ENCODE results near the gene ZBTB37. TPM values are rescaled to one million over a fixed set of nuclear protein-coding genes. Genes with fewer than 3 reads are reported as not detected.

Gene ZBTB37
- total and polyA plus RNA-seq, 2 donors from 2014 or later, result 1.0 to 19.1 TPM

DNA sequence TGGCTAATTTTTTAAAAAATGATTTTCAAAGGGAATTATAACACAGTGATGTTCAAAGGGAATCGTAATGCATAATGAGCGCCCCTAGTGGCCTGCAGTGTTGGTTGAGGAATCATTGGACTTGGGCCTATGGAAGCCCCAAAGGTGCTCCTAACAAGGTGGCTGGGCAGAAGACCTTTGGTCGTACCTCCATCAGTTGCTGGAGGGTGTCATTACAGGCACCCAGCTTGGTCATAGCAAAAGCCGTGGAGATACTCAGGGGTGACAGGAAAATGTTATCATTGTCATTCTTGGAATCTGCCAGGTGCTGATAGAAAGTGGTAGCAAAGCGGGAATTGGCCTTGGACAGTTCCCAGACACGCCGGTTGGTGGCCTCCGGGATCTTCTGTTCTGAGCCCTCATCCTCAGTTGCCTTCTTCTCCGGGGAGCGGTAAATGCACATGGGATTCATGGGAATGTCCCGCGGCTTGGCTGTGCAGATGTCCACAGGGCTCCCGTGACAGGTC is 46.2 kb downstream of the ZBTB37 start:
- Histone ChIP-seq H3K4me3 (ENCODE audit: low read length in 3 of 3) (no peak overlapping the region), H3K36me3 (ENCODE audit: control insufficient read depth in 2 of 3, insufficient read depth in 3 of 3, low read length in 3 of 3) (no peaks in the 10 kb centered on the region), H3K27me3 (ENCODE audit: control insufficient read depth, insufficient read depth, low read length) (no peaks in the 10 kb centered on the region), H3K9ac (ENCODE audit: low read length in 3 of 3) (no peak overlapping the region), H3K27ac (ENCODE audit: low read depth in 2 of 2, low read length in 2 of 2) (no peak overlapping the region), H3K4me1 (ENCODE audit: control insufficient read depth in 2 of 3, insufficient read depth in 2 of 3, low read depth in 1 of 3, low read length in 3 of 3) (no peaks in the 10 kb centered on the region), H3K9me3 (ENCODE audit: control insufficient read depth in 2 of 3, insufficient read depth in 1 of 3, low read length in 3 of 3) (no peaks in the 10 kb centered on the region)
- DNase-seq, result peak in 1 of 5 donors; percentile 7
- TF ChIP-seq, protein P1, sequence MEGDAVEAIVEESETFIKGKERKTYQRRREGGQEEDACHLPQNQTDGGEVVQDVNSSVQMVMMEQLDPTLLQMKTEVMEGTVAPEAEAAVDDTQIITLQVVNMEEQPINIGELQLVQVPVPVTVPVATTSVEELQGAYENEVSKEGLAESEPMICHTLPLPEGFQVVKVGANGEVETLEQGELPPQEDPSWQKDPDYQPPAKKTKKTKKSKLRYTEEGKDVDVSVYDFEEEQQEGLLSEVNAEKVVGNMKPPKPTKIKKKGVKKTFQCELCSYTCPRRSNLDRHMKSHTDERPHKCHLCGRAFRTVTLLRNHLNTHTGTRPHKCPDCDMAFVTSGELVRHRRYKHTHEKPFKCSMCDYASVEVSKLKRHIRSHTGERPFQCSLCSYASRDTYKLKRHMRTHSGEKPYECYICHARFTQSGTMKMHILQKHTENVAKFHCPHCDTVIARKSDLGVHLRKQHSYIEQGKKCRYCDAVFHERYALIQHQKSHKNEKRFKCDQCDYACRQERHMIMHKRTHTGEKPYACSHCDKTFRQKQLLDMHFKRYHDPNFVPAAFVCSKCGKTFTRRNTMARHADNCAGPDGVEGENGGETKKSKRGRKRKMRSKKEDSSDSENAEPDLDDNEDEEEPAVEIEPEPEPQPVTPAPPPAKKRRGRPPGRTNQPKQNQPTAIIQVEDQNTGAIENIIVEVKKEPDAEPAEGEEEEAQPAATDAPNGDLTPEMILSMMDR (IDR thresholded peaks at IDR 0.05; ENCODE audit: borderline replicate concordance, extremely low read depth, insufficient read depth), result peak; percentile 36
- intact Hi-C loops (cut with DNase I), result no loop called here
- FAIRE-seq, result no peak

DNA sequence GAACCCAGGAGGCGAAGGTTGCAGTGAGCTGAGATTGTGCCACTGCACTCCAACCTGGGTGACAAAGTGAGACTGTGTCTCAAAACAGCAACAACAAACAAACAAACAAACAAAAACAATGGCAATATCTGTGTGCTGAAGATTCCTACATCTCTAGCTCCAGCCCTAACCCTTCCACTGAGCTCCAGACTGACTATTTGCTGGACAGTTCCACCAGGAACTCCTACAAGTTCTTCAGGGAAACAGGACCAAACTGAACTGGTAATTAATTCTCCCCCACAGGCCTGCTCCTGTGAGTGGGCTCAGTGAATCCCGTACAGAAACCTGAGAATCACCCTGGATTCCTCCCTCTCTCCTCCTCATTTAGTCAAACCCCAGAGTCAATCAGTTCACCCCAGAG is 47.4 kb downstream of the ZBTB37 start:
- H3K27me3 ChIP-seq (ENCODE audit: control insufficient read depth, insufficient read depth, low read length), result no peaks in the 10 kb centered on the region
- H3K4me3 ChIP-seq (ENCODE audit: low read length in 3 of 3), result no peak overlapping the region
- H3K36me3 ChIP-seq (ENCODE audit: control insufficient read depth in 2 of 3, insufficient read depth in 3 of 3, low read length in 3 of 3), result no peaks in the 10 kb centered on the region
- DNase-seq (peak in 2 of 5 donors; percentile 18 to 27), FAIRE-seq (no peak)
- no peaks in the 10 kb centered on the region for H3K9me3 ChIP-seq (ENCODE audit: control insufficient read depth in 2 of 3, insufficient read depth in 1 of 3, low read length in 3 of 3)
- H3K4me1 ChIP-seq (ENCODE audit: control insufficient read depth in 2 of 3, insufficient read depth in 2 of 3, low read depth in 1 of 3, low read length in 3 of 3), result no peaks in the 10 kb centered on the region
- H3K27ac ChIP-seq (ENCODE audit: low read depth in 2 of 2, low read length in 2 of 2), result no peak overlapping the region
- intact Hi-C loops (cut with DNase I), result no loop called here
- TF ChIP-seq, protein P1 (IDR thresholded peaks at IDR 0.05; ENCODE audit: borderline replicate concordance, extremely low read depth, insufficient read depth), result no peak
- no peak overlapping the region for H3K9ac ChIP-seq (ENCODE audit: low read length in 3 of 3)

DNA sequence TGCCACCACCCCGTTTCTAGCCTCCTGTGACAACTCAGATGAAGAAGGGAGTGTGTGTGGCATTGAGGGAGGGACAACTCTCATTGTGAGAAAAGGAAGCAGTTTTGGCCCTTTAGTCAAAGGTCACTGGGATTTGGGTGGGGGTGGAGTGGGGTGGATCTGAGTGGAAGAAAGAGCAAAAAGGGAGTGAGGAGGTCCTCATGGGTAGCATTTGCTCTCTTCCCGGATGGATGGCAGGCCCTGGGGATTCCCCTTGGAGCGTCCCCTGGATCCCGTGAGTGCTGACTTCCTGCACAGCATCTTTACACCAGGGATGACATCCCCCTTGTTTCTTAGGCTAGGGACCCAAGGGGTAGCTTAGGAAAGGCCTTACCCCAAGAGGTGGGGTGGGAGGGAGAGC is 48.5 kb downstream of the ZBTB37 start:
- DNase-seq, result no peak
- Histone ChIP-seq H3K9me3 (ENCODE audit: control insufficient read depth in 2 of 3, insufficient read depth in 1 of 3, low read length in 3 of 3) (no peaks in the 10 kb centered on the region), H3K27me3 (ENCODE audit: control insufficient read depth, insufficient read depth, low read length) (no peaks in the 10 kb centered on the region), H3K36me3 (ENCODE audit: control insufficient read depth in 2 of 3, insufficient read depth in 3 of 3, low read length in 3 of 3) (no peaks in the 10 kb centered on the region), H3K4me3 (ENCODE audit: low read length in 3 of 3) (no peak overlapping the region), H3K4me1 (ENCODE audit: control insufficient read depth in 2 of 3, insufficient read depth in 2 of 3, low read depth in 1 of 3, low read length in 3 of 3) (no peaks in the 10 kb centered on the region), H3K27ac (ENCODE audit: low read depth in 2 of 2, low read length in 2 of 2) (no peak overlapping the region), H3K9ac (ENCODE audit: low read length in 3 of 3) (no peak overlapping the region)
- TF ChIP-seq, protein P1 (IDR thresholded peaks at IDR 0.05; ENCODE audit: borderline replicate concordance, extremely low read depth, insufficient read depth), result no peak
- FAIRE-seq, result no peak
- intact Hi-C loops (cut with DNase I), result no loop called here

- no peak within 1 kb of the TSS for H3K27ac ChIP-seq (ENCODE audit: low read depth in 2 of 2, low read length in 2 of 2)
- TF ChIP-seq, protein P1 (IDR thresholded peaks at IDR 0.05; ENCODE audit: borderline replicate concordance, extremely low read depth, insufficient read depth), result no peak
- no peaks in the 10 kb centered on the region for H3K27me3 ChIP-seq (ENCODE audit: control insufficient read depth, insufficient read depth, low read length)
- H3K36me3 ChIP-seq (ENCODE audit: control insufficient read depth in 2 of 3, insufficient read depth in 3 of 3, low read length in 3 of 3), result no peaks in the 10 kb centered on the region
- H3K9me3 ChIP-seq (ENCODE audit: control insufficient read depth in 2 of 3, insufficient read depth in 1 of 3, low read length in 3 of 3), result no peaks in the 10 kb centered on the region
- no peaks in the 10 kb centered on the region for H3K4me1 ChIP-seq (ENCODE audit: control insufficient read depth in 2 of 3, insufficient read depth in 2 of 3, low read depth in 1 of 3, low read length in 3 of 3)
- H3K4me3 ChIP-seq (ENCODE audit: low read length in 3 of 3), result no peak within 1 kb of the TSS
- no peak for FAIRE-seq
- no peak within 1 kb of the TSS for H3K9ac ChIP-seq (ENCODE audit: low read length in 3 of 3)
- intact Hi-C loops (cut with DNase I), result no loop called here
- DNase-seq, result no peak
These were observed 49.0 kb downstream of the ZBTB37 start, which contains the start of gene SERPINC1 for GRCh38 chr1:173917149-173917548. Gene SERPINC1, minus strand, starts transcription at chr1:173917327. Its CDS starts 68 bp downstream, at chr1:173917259.
